Activated CD8-positive, alpha-beta T cell treated with anti-CD3 and anti-CD28 coated beads for 36 hours (primary cell): Measurements from ENCODE around the gene RAP1B. TPM values are rescaled to one million over a fixed set of nuclear protein-coding genes. Genes with fewer than 3 reads are reported as not detected.
"Not testable (repeated sequence)": the region's sequence is repeated elsewhere in the genome, so short reads cannot be mapped to it uniquely, and the experiment has no call there.

Experiments used
- ATAC-seq: fragments of 200-7000 bp; cut with Tn5 transposase; one replicate; pipeline ENCODE4 v1.10.0; 2021; ENCODE audit warnings: mild to moderate bottlenecking, moderate library complexity
- CTCF ChIA-PET: fragments of 350-600 bp; sonication (Branson Sonifier 250); formaldehyde crosslinking; loops from one replicate; lab custom pipeline; 2021; ENCODE audit warnings: antibody characterized with exemption; lab: Charles Lee
- POLR2A ChIA-PET: fragments of 350-600 bp; sonication (Branson Sonifier 250); formaldehyde crosslinking; loops from one replicate; lab custom pipeline; 2021; ENCODE audit warnings: antibody characterized with exemption; lab: Charles Lee
- DNase-seq: peaks from one replicate; pipeline ENCODE4 v3.0.0-alpha.2; 2020
- H3K27ac Mint-ChIP-seq: one replicate; pipeline ENCODE4 v1.8.0; 2021; ENCODE audit warnings: mild to moderate bottlenecking, mixed read lengths
- H3K27me3 Mint-ChIP-seq: one replicate; pipeline ENCODE4 v1.8.0; 2021; ENCODE audit warnings: mixed read lengths
- H3K36me3 Mint-ChIP-seq: one replicate; pipeline ENCODE4 v1.8.0; 2021; ENCODE audit warnings: low read depth, mixed read lengths
- H3K4me1 Mint-ChIP-seq: one replicate; pipeline ENCODE4 v1.8.0; 2021; ENCODE audit warnings: low read depth, mixed read lengths
- H3K4me3 Mint-ChIP-seq: one replicate; pipeline ENCODE4 v1.8.0; 2021; ENCODE audit warnings: mild to moderate bottlenecking, moderate library complexity, mixed read lengths
- H3K9me3 Mint-ChIP-seq: one replicate; pipeline ENCODE4 v1.8.0; 2021; ENCODE audit warnings: mixed read lengths
- intact Hi-C: fragments of 100-400 bp; cut with micrococcal nuclease; formaldehyde crosslinking; loops from one replicate; pipeline ENCODE4 v1.10.0; 2022
- total RNA-seq, 2 experiments: library from RNA; stranded (reverse); gene quantifications; one replicate each; pipeline ENCODE4 v1.2.3, GENCODE V29; 2021
- TF ChIP-seq, protein P1 (sequence below): fragments of 200-600 bp; IDR thresholded peaks from one replicate; pipeline ENCODE4 v1.8.0; 2022; ENCODE audit warnings: antibody characterized with exemption, mild to moderate bottlenecking

Gene RAP1B
- total RNA-seq, 2 experiments from 2014 or later: 187 to 192 TPM

DNA sequence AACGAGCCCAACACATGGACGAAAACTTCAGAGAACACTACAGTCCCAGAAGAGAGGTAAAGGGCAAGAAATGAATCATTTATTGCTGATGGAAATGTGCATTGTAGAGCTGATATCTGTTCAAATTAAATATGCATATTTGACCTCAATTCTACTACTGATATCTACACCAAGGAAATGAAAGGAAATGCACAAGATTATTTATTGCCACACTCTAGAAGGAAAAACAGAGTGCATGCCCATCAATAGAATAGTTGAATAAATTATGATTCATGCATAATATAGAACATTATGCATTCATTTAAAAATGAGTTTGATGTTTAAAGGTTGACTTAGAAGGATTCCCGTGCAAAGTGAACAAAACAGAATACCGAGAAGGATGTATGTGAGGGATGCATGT lies 60.5 kb downstream of the RAP1B start:
- Mint-ChIP-seq H3K36me3 (peaks cover 11% of the 10 kb centered on the region), H3K27me3 (no peaks in the 10 kb centered on the region), H3K4me3 (no peak overlapping the region), H3K9me3 (peaks cover 2% of the 10 kb centered on the region), H3K4me1 (peaks cover 57% of the 10 kb centered on the region), H3K27ac (peak overlapping the region; percentile 70)
- DNase-seq: no peak
- ATAC-seq: no peak
- intact Hi-C loops: no loop called here
- ChIA-PET POLR2A (interaction anchor here (1.1 to 1.3 kb wide), 2 partner anchors 9 to 21 kb away, joined by 3 to 4 read pairs; no protein-coding TSS in a partner anchor), CTCF (interaction anchor here (1.2 kb wide), 1 partner anchor 312 kb away, joined by 3 read pairs; no protein-coding TSS in a partner anchor)
- TF ChIP-seq, protein P1, sequence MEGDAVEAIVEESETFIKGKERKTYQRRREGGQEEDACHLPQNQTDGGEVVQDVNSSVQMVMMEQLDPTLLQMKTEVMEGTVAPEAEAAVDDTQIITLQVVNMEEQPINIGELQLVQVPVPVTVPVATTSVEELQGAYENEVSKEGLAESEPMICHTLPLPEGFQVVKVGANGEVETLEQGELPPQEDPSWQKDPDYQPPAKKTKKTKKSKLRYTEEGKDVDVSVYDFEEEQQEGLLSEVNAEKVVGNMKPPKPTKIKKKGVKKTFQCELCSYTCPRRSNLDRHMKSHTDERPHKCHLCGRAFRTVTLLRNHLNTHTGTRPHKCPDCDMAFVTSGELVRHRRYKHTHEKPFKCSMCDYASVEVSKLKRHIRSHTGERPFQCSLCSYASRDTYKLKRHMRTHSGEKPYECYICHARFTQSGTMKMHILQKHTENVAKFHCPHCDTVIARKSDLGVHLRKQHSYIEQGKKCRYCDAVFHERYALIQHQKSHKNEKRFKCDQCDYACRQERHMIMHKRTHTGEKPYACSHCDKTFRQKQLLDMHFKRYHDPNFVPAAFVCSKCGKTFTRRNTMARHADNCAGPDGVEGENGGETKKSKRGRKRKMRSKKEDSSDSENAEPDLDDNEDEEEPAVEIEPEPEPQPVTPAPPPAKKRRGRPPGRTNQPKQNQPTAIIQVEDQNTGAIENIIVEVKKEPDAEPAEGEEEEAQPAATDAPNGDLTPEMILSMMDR: no peak

DNA sequence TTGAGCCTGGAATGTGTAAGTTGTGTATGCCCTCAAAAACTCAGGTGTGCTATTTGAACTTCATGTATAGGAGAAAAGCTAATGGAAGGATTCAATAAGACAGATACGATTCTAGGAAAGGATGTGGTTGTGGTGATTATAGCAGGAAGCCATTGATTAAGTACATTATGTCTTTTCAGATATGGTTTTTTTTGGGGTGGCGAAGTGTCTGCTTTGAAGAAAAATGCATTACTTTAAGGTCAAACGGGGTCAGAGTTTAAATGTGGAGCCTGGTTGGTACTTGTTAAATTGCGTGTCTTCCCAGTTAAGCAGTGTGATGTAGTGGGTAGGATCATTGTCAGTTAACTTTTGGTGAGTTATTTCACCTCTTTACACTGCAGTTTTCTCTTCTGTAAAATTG lies 63.1 kb downstream of the RAP1B start:
- peaks cover 41% of the 10 kb centered on the region for H3K4me1 Mint-ChIP-seq
- H3K27ac Mint-ChIP-seq: peak overlapping the region; percentile 88

DNA sequence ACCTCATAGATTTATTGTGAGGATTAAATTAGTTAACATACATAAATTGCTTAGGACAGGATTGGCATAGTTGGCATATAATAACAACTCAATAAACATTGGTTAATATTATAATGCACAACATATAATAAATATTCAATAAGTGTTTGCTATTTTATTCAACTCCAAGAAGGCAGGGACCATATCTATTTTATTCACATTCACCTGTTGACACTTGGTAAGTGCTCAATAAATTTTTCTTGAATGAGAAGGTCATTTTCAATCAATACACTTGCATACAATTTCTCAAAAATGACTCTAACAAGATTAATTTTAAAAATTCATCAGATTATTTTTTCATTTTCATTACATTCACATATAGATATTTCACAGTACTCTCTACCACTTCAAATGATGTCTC lies 63.7 kb downstream of the RAP1B start:
- H3K27me3 Mint-ChIP-seq: no peaks in the 10 kb centered on the region
- H3K36me3 Mint-ChIP-seq: peaks cover 8% of the 10 kb centered on the region
- H3K27ac Mint-ChIP-seq: peak overlapping the region; percentile 88
- TF ChIP-seq, protein P1: no peak
- DNase-seq (no peak), ATAC-seq (no peak)
- POLR2A ChIA-PET: interaction anchor here (1.6 kb wide), 1 partner anchor 9 kb away, joined by 3 read pairs; no protein-coding TSS in a partner anchor
- intact Hi-C loops: no loop called here
- CTCF ChIA-PET: interaction anchor here (0.9 to 1.4 kb wide), 2 partner anchors 62 to 315 kb away, joined by 3 to 5 read pairs; no protein-coding TSS in a partner anchor
- no peak overlapping the region for H3K4me3 Mint-ChIP-seq
- peaks cover 47% of the 10 kb centered on the region for H3K4me1 Mint-ChIP-seq
- peaks cover 2% of the 10 kb centered on the region for H3K9me3 Mint-ChIP-seq

More for the DNA sequence above, 63.1 kb downstream of the RAP1B start:
- ChIA-PET POLR2A (interaction anchor here (1.6 to 1.9 kb wide), 3 partner anchors 10 to 14 kb away, joined by 3 to 6 read pairs (median 6); no protein-coding TSS in a partner anchor), CTCF (no interaction called here)
- DNase-seq (peak; percentile 25), ATAC-seq (peak; percentile 71)
- intact Hi-C loops: no loop called here
- peaks cover 8% of the 10 kb centered on the region for H3K36me3 Mint-ChIP-seq
- TF ChIP-seq, protein P1: no peak
- H3K27me3 Mint-ChIP-seq: no peaks in the 10 kb centered on the region
- peak overlapping the region; percentile 43 for H3K4me3 Mint-ChIP-seq
- peaks cover 2% of the 10 kb centered on the region for H3K9me3 Mint-ChIP-seq

DNA sequence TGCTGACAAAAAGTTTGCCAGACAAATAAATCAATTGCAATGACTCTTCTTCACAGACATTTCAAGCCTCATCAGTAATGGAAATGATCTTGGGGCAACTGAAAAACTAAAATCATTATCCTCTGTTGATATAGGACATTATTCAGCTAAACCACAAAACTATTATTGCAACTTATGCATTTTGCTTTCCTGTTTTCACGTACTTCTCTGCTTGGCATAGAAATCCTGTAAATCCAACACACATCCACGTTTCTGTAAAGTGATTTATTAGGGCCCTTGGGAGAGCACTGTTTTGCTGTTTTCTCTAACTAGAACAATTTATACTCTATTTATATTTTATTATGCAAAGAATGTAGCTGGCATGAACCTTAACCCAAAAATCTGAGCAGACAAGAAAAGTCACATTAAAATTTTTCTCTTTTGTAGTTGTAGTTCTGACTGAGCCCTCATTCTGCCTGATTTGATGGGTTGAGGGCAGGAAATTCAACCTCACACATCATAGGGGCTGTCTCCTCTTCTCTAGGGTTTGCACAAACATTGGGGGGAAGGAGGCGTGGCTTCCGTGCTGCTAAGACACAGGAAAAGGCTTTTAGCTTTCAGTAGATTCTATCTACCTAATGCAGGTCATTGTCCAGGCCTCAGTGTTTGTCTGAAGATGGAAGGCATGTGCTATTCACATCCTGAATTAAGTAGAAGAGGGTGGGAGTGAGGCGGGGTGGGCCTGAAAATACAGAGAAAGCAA lies 64.6 kb downstream of the RAP1B start:
- POLR2A ChIA-PET: no interaction called here
- Mint-ChIP-seq H3K27me3 (no peaks in the 10 kb centered on the region), H3K36me3 (peaks cover 8% of the 10 kb centered on the region), H3K27ac (peak overlapping the region; percentile 88), H3K9me3 (peaks cover 2% of the 10 kb centered on the region), H3K4me1 (peaks cover 56% of the 10 kb centered on the region), H3K4me3 (peak overlapping the region; percentile 55)
- peak; percentile 89 for ATAC-seq
- DNase-seq: peak; percentile 93
- TF ChIP-seq, protein P1: no peak
- CTCF ChIA-PET: interaction anchor here (0.9 to 1.4 kb wide), 3 partner anchors 62 to 316 kb away, joined by 3 to 5 read pairs (median 3); no protein-coding TSS in a partner anchor
- intact Hi-C loops: no loop called here

DNA sequence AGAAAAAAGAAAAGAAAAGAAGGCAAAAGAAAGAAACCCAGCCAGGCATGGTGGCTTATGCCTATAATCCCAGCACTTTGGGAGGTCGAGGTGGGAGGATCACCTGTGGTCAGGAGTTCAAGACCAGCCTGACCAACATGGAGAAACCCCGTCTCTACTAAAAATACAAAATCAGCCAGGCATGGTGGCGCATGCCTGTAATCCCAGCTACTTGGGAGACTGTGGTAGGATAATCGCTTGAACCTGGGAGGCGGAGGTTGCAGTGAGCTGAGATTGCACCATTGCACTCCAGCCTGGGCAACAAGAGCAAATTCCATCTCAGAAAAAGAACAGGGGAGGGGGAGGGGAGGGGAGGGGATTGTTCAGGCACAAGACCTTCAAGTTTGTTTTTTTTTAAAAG lies 66.2 kb downstream of the RAP1B start:
- H3K4me3 Mint-ChIP-seq, H3K36me3 Mint-ChIP-seq, H3K9me3 Mint-ChIP-seq, POLR2A ChIA-PET, DNase-seq, intact Hi-C loops, CTCF ChIA-PET, ATAC-seq, H3K27me3 Mint-ChIP-seq: not testable (repeated sequence)
- Mint-ChIP-seq H3K27ac (peak overlapping the region; percentile 79), H3K4me1 (peaks cover 48% of the 10 kb centered on the region)
